Measurements from ENCODE around the gene IL32. TPM values are rescaled to one million over a fixed set of nuclear protein-coding genes. Genes with fewer than 3 reads are reported as not detected.

IL32 gene
- total RNA-seq, 6 donors from 2014 or later = 31.4 to 220 (median 116) TPM

- peak overlapping the region; percentile 75 to 88 (median 86) for H3K27ac ChIP-seq
- H3K4me1 ChIP-seq = peaks cover 24 to 39% (median 29%) of the 10 kb centered on the region in 4 donors
- DNase-seq = no peak
- no peaks in the 10 kb centered on the region for H3K36me3 ChIP-seq
- ATAC-seq (ENCODE audit: low FRiP score in 2 of 2) = no peak
- H3K4me3 ChIP-seq = peak overlapping the region in 3 of 4 donors; percentile 36 to 51 (median 48)
- no peaks in the 10 kb centered on the region for H3K27me3 ChIP-seq
- 72 to 74% methylated on average over 17 of the region's 17 CpGs for WGBS, 2 donors
- no peaks in the 10 kb centered on the region for H3K9me3 ChIP-seq
- TF ChIP-seq POLR2A (IDR thresholded peaks at IDR 0.05) = no peak
- no peak for TF ChIP-seq EP300 (IDR thresholded peaks at IDR 0.05)
- no peak for TF ChIP-seq CTCF (IDR thresholded peaks at IDR 0.05)
- TF ChIP-seq POLR2AphosphoS5 (IDR thresholded peaks at IDR 0.05) = no peak
Observed at GRCh38 chr16:3085868-3086595, 20.6 kb downstream of the IL32 start.

GRCh38 chr16:3086596-3087242 is 21.3 kb downstream of the IL32 start:
- Histone ChIP-seq H3K9me3 (no peaks in the 10 kb centered on the region), H3K27ac (peak overlapping the region; percentile 75 to 88 (median 86)), H3K4me1 (peaks cover 24 to 39% (median 29%) of the 10 kb centered on the region in 4 donors), H3K4me3 (peak overlapping the region in 3 of 4 donors; percentile 36 to 51 (median 48)), H3K36me3 (no peaks in the 10 kb centered on the region), H3K27me3 (no peaks in the 10 kb centered on the region)
- DNase-seq (no peak), ATAC-seq (ENCODE audit: low FRiP score in 2 of 2) (peak; percentile 59 to 61)
- TF ChIP-seq POLR2A (IDR thresholded peaks at IDR 0.05) (peak in 1 of 4 donors; percentile 16), EP300 (IDR thresholded peaks at IDR 0.05) (no peak), POLR2AphosphoS5 (IDR thresholded peaks at IDR 0.05) (peak in 1 of 2 donors; percentile 12), CTCF (IDR thresholded peaks at IDR 0.05) (no peak)
- 66 to 82% methylated on average over 4 to 8 of the region's 14 CpGs for WGBS, 2 donors

GRCh38 chr16:3087243-3088235 is 22.1 kb downstream of the IL32 start:
- H3K27me3 ChIP-seq = no peaks in the 10 kb centered on the region
- H3K4me3 ChIP-seq = peak overlapping the region in 3 of 4 donors; percentile 36 to 51 (median 48)
- TF ChIP-seq POLR2A (IDR thresholded peaks at IDR 0.05) = no peak
- peak in 3 of 6 experiments; percentile 23 to 38 (median 37) for TF ChIP-seq CTCF (IDR thresholded peaks at IDR 0.05)
- peak in 1 of 2 donors; percentile 35 for TF ChIP-seq POLR2AphosphoS5 (IDR thresholded peaks at IDR 0.05)
- peak; percentile 32 to 81 for ATAC-seq (ENCODE audit: low FRiP score in 2 of 2)
- 45 to 52% methylated on average over 13 to 18 of the region's 18 CpGs for WGBS, 2 donors
- no peaks in the 10 kb centered on the region for H3K36me3 ChIP-seq
- peak overlapping the region; percentile 75 to 88 (median 86) for H3K27ac ChIP-seq
- peaks cover 24 to 39% (median 29%) of the 10 kb centered on the region in 4 donors for H3K4me1 ChIP-seq
- no peaks in the 10 kb centered on the region for H3K9me3 ChIP-seq
- no peak for DNase-seq

GRCh38 chr16:3088450-3088849 is 23.0 kb downstream of the IL32 start:
- 62 to 67% methylated on average over 7 of the region's 7 CpGs for WGBS, 2 donors
- H3K4me3 ChIP-seq = no peak overlapping the region
- H3K27ac ChIP-seq = peak overlapping the region; percentile 75 to 88 (median 86)
- DNase-seq (peak in 1 of 2 donors; percentile 84), ATAC-seq (ENCODE audit: low FRiP score in 2 of 2) (peak; percentile 11 to 78)
- no peaks in the 10 kb centered on the region for H3K36me3 ChIP-seq
- H3K27me3 ChIP-seq = no peaks in the 10 kb centered on the region
- TF ChIP-seq POLR2AphosphoS5 (IDR thresholded peaks at IDR 0.05) (peak in 1 of 2 donors; percentile 4), POLR2A (IDR thresholded peaks at IDR 0.05) (no peak), CTCF (IDR thresholded peaks at IDR 0.05) (no peak), EP300 (IDR thresholded peaks at IDR 0.05) (peak in 1 of 4 donors; percentile 29)
- peaks cover 24 to 39% (median 29%) of the 10 kb centered on the region in 4 donors for H3K4me1 ChIP-seq
- no peaks in the 10 kb centered on the region for H3K9me3 ChIP-seq
